Aorta (tissue), 5 donors: ENCODE results near the gene BID. TPM values are rescaled to one million over a fixed set of nuclear protein-coding genes. Genes with fewer than 3 reads are reported as not detected.

Source experiments
- ATAC-seq: fragments of 200-7000 bp; cut with Tn5 transposase; one replicate; pipeline ENCODE4 v1.9.1; 2022; ENCODE audit warnings: moderate library complexity; ENCODE audit not compliant: low FRiP score
- DNase-seq, 2 donors: peaks; one replicate each; pipeline ENCODE4 v3.0.0-alpha.2; 2020
- H3K27ac ChIP-seq, 2 donors: one replicate each; pipeline ENCODE4 v1.5.1; 2013; ENCODE audit warnings: low read length in 2 of 2, mild to moderate bottlenecking in 2 of 2, moderate library complexity in 2 of 2, control low read depth in 1 of 2, inconsistent platforms in 1 of 2, low read depth in 1 of 2
- H3K27me3 ChIP-seq, 2 donors: one replicate each; pipeline ENCODE4 v1.6.1; 2013; ENCODE audit warnings: control low read depth in 1 of 2, low read length in 1 of 2, mild to moderate bottlenecking in 1 of 2, moderate library complexity in 1 of 2; ENCODE audit not compliant: insufficient read depth in 2 of 2, control insufficient read depth in 1 of 2
- H3K36me3 ChIP-seq, 2 donors: one replicate each; pipeline ENCODE4 v1.6.1; 2013; ENCODE audit warnings: control low read depth in 1 of 2, low read length in 1 of 2, mild to moderate bottlenecking in 1 of 2; ENCODE audit not compliant: insufficient read depth in 2 of 2, control insufficient read depth in 1 of 2
- H3K4me1 ChIP-seq, 2 donors: one replicate each; pipeline ENCODE4 v1.6.1; 2013; ENCODE audit warnings: low read length in 2 of 2, control low read depth in 1 of 2, mild to moderate bottlenecking in 1 of 2, moderate library complexity in 1 of 2; ENCODE audit not compliant: insufficient read depth in 2 of 2, control insufficient read depth in 1 of 2
- H3K4me3 ChIP-seq, 2 donors: one replicate each; pipeline ENCODE4 v1.5.1; 2013; ENCODE audit warnings: low read length in 2 of 2, control low read depth in 1 of 2, mild to moderate bottlenecking in 1 of 2
- H3K9me3 ChIP-seq: one replicate; pipeline ENCODE4 v1.6.1; 2013; ENCODE audit warnings: mild to moderate bottlenecking, low read length; ENCODE audit not compliant: control insufficient read depth
- WGBS, 2 donors: extraction: QIAGEN DNeasy Blood & Tissue Kit; methylation state at CpG; one replicate each; pipeline ENCODE4 v1.1.7; 2013; 5-methylcytosine and 5-hydroxymethylcytosine counted together
- intact Hi-C, 2 donors: fragments of 100-400 bp; cut with DNase I; formaldehyde crosslinking; loops; one replicate each; pipeline versions ENCODE4 v1.14.2 to v1.15.0; 2022
- polyA plus RNA-seq, 2 donors: library from polyadenylated mRNA; stranded (reverse); fragments of 200-250 nt; gene quantifications; one replicate each; pipeline ENCODE4 v1.2.3, GENCODE V29; 2013
- total RNA-seq, 2 donors: library from RNA; stranded (reverse); fragmentation: NEBNext Ultra II Directional; extraction: Animal tissue kit (Norgen Biotek cat#: 25700); gene quantifications; one replicate each; pipeline ENCODE4 v1.2.1, GENCODE V29; 2021
- donor health status: healthy with polysubstance abuse.
- donor health status: Bipolar disorder and iron deficiency.
- donor health status: DM: no; HTN: no; CAD: no.
- donor health status: DM: no; HTN: no; CAD: no.
- donor health status: DM: yes; HTN: yes; CAD: no.

Gene BID
- total and polyA plus RNA-seq, 4 donors, result 8.1 to 12.7 (median 10.0) TPM

DNA sequence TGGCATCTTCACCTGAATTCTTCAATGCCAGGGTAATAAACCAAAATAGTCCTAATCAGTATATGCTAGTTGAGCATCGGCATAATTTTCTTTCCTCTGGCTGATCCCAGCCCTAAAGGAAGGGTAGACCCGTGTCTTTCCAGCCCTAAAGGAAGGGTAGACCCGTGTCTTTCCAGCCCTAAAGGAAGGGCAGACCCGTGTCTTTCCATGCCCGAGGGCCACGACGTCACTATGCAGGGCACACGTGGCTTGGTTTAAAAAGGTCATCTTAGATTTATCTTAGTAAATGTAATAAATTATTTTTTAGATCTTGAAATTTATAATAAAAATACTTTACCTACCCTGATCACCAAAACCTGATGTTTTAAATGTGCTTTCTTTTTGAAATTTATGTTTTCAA is 45.5 kb downstream of the BID start:
- peaks cover 6 to 8% of the 10 kb centered on the region in 2 donors for H3K36me3 ChIP-seq
- no peak overlapping the region for H3K27ac ChIP-seq
- 91 to 93% methylated on average over 8 of the region's 8 CpGs for WGBS, 2 donors
- no peaks in the 10 kb centered on the region for H3K9me3 ChIP-seq
- ATAC-seq, result no peak
- H3K4me1 ChIP-seq, result peaks cover 0 to 2% of the 10 kb centered on the region in 2 donors
- H3K4me3 ChIP-seq, result no peak overlapping the region
- no peak for DNase-seq
- intact Hi-C loops, result no loop called here
- H3K27me3 ChIP-seq, result no peaks in the 10 kb centered on the region

DNA sequence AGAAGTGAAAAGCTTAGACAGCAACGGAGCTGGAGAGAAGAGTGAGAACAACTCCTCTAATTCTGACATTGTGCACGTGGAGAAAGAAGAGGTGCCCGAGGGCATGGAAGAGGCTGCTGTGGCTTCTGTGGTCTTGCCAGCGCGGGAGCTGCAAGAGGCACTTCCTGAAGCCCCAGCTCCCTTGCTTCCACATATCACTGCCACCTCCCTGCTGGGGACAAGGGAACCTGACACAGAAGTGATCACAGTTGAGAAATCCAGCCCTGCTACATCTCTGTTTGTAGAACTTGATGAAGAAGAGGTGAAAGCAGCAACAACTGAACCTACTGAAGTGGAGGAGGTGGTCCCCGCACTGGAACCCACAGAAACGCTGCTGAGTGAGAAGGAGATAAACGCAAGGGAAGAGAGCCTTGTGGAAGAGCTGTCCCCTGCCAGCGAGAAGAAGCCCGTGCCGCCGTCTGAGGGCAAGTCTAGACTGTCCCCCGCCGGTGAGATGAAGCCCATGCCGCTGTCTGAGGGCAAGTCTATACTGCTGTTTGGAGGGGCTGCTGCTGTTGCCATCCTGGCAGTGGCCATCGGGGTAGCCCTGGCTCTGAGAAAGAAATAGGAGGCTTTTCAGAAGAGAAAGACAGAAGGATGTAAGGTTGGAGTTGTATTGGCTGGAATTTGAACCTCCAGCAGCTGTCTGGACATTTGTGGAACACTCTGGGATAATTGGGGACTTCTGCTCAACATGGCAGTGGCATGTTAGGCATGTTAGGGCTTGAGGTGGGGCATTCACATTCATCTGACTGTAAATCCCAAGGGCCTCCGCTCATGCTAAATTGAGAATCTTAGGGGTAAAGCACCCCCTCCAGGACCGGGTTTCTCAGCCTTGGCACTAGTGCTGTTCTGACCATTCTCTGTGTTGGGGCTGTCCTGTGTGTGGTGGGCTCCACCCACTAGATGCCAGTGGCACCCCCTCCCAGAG is 47.1 kb downstream of the BID start:
- WGBS, 2 donors, result 67 to 72% methylated on average over 18 of the region's 18 CpGs

DNA sequence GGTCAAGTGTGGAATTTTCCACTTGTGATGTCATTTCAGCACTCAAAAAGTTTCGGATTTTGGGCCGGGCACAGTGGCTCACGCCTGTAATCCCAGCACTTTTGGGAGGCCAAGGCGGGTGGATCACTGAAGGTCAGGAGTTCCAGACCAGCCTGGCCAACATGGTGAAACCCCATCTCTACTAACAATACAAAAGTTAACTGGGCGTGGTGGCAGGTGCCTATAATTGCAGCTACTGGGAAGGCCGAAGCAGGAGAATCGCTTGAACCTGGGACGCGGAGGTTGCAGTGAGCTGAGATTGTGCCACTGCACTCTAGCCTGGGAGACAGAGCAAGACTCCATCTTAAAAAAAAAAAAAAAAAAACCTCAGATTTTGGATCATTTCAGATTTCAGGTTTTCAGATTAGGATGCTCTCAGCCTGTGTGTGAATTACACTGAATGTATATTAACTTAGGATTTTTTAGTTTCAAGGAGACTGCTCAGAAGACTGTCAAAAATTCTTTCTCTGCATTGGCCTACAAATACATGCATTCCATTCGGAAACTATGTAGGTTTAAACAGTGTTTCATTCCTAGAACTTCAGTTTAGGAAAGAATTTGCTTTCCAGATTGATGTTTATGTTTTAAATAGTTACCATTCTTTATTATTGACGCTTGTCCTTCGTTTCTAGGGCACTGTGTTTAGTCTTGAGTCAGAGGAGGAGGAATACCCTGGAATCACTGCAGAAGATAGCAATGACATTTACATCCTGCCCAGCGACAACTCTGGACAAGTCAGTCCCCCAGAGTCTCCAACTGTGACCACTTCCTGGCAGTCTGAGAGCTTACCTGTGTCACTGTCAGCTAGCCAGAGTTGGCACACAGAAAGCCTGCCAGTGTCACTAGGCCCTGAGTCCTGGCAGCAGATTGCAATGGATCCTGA is 48.0 kb downstream of the BID start:
- ATAC-seq (no peak), DNase-seq (no peak)
- H3K4me3 ChIP-seq, result no peak overlapping the region
- 51 to 52% methylated on average over 13 of the region's 13 CpGs for WGBS, 2 donors
- H3K27ac ChIP-seq, result peak overlapping the region; percentile 49 to 96
- intact Hi-C loops, result no loop called here
- H3K27me3 ChIP-seq, result no peaks in the 10 kb centered on the region
- no peaks in the 10 kb centered on the region for H3K9me3 ChIP-seq
- peaks cover 0 to 2% of the 10 kb centered on the region in 2 donors for H3K4me1 ChIP-seq
- H3K36me3 ChIP-seq, result peaks cover 3 to 8% of the 10 kb centered on the region in 2 donors

More for the DNA sequence above, 47.1 kb downstream of the BID start:
- intact Hi-C loops, result no loop called here
- peaks cover 5 to 8% of the 10 kb centered on the region in 2 donors for H3K36me3 ChIP-seq
- H3K9me3 ChIP-seq, result no peaks in the 10 kb centered on the region
- peak overlapping the region in 1 of 2 donors; percentile 96 for H3K27ac ChIP-seq
- H3K27me3 ChIP-seq, result no peaks in the 10 kb centered on the region
- ATAC-seq, result no peak
- H3K4me1 ChIP-seq, result peaks cover 0 to 2% of the 10 kb centered on the region in 2 donors
- DNase-seq, result no peak
- no peak overlapping the region for H3K4me3 ChIP-seq

DNA sequence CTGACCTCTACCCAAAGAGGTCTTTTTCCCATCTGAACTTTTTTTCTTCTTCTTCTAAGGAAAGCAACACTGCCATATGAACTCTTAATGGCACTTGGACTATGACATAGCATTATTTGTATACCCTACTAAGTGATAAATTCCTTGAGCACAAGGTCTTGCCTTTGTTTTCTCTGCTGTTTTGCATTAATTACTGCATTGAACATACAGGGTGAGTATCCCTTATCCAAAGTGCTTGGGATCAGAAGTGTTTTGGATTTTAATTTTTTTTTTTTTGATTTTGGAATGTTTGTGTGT is 48.8 kb downstream of the BID start:
- no peak overlapping the region for H3K4me3 ChIP-seq
- H3K36me3 ChIP-seq, result peaks cover 3 to 6% of the 10 kb centered on the region in 2 donors
- no peaks in the 10 kb centered on the region for H3K27me3 ChIP-seq
- ATAC-seq (no peak), DNase-seq (no peak)
- H3K4me1 ChIP-seq, result peaks cover 0 to 2% of the 10 kb centered on the region in 2 donors
- peak overlapping the region; percentile 9 to 59 for H3K27ac ChIP-seq
- intact Hi-C loops, result no loop called here
- no peaks in the 10 kb centered on the region for H3K9me3 ChIP-seq

DNA sequence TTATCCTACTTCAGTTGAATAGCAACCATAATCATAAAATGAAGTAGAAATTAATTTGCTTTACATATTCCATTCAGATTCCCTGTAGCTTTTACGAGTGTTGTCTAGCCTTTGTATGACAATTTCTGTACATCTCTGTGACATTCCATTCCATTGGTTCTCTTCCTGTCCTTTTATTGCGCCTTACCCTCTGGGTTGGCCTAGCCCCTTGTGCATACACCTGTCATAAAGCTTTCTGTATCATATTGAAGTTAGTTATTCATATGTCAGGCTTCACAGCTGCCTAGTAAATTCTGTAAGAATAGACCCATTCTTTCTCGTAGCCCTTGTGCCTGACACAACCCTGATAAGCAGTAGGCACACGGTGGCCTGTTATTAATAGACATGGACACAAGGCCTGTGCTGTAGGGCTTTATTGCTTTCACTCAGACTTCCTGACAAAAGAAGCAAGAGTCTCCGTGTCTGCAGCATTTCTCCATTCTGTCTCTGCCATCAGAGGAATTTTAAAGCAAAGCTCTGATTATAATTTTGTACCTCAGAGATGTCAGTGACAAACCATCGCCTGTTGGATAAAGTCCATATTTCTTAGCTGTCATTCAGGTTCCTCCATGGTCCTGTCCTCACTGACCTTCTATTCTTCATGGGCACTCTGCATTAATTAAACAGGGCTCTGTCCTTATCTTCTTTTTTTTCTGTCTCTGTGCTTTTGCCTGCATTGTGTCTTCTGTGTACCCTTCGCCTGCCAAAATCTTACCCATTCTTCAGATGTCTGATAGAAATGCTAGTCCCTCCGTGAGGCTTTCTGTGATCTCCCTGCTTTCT is 49.4 kb downstream of the BID start:
- ATAC-seq, result peak; percentile 46
- no peak overlapping the region for H3K4me3 ChIP-seq
- 40 to 41% methylated on average over 8 of the region's 8 CpGs for WGBS, 2 donors
- intact Hi-C loops, result no loop called here
- no peaks in the 10 kb centered on the region for H3K9me3 ChIP-seq
- no peak for DNase-seq
- peaks cover 3% of the 10 kb centered on the region in 2 donors for H3K36me3 ChIP-seq
- no peaks in the 10 kb centered on the region for H3K27me3 ChIP-seq
- H3K27ac ChIP-seq, result peak overlapping the region; percentile 9 to 59
- H3K4me1 ChIP-seq, result peaks cover 0 to 2% of the 10 kb centered on the region in 2 donors

DNA sequence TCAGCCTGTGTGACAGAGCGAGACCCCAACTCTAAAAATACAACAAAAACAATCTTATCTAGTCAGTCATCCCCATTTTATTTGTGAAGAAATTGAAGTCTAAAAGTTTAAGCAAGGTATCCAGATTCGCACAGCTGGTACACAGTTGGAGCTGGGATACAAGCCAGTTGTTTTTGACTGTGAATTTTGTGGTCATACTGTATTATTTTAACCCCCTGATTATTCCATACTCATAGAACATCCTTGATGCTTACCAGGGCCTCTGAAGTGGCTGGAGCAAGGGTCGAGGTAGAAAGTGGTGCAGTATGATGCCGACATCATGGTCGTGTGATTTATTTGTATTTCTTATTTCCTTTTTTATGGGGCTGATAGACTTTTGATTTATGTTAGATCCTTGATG is 50.0 kb downstream of the BID start:
- Histone ChIP-seq H3K4me3 (no peak overlapping the region), H3K9me3 (no peaks in the 10 kb centered on the region), H3K36me3 (no peaks in the 10 kb centered on the region), H3K27me3 (no peaks in the 10 kb centered on the region), H3K27ac (peak overlapping the region in 1 of 2 donors; percentile 64), H3K4me1 (peaks cover 0 to 2% of the 10 kb centered on the region in 2 donors)
- ATAC-seq (no peak), DNase-seq (no peak)
- WGBS, 2 donors, result 81 to 85% methylated on average over 5 of the region's 5 CpGs
- intact Hi-C loops, result no loop called here

DNA sequence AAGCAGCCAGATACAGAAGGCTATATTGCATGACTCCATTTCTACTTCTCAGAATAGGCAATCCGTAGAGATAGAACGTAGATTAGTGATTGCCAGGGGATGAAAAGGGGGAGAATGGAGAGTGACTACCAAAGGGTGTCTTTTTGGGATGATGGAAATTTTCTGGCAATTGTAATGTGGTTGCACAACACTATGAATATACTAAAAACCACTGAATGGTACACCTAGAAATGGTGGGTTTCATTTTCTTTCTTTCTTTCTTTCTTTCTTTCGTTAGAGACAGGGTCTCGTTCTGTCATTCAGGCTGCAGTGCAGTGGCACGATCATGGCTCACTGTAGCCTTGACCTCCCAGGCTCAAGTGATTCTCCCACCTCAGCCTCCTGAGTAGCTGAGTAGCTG is 54.4 kb downstream of the BID start:
- 92 to 96% methylated on average over 5 of the region's 5 CpGs for WGBS, 2 donors
- Histone ChIP-seq H3K4me3 (no peak overlapping the region), H3K36me3 (no peaks in the 10 kb centered on the region), H3K27me3 (no peaks in the 10 kb centered on the region), H3K27ac (no peak overlapping the region), H3K4me1 (no peaks in the 10 kb centered on the region), H3K9me3 (no peaks in the 10 kb centered on the region)
- intact Hi-C loops, result no loop called here
- no peak for DNase-seq
- ATAC-seq, result no peak

DNA sequence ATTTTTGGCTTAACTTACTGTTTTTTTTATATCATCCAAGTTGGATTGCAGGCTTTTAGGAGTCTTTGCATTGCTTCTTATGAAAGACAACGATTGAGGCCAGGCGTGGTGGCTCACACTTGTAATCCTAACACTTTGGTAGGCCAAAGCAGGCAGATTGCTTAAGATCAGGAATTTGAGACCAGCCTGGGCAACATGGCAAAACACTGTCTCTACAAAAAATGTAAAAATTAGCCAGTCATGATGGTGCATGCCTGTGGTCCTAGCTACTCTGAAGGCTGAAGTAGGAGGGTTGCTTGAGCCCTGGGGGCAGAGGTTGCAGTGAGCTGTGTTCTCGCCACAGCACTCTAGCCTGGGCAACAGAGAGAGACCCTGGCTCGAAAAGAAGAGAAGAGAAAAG is 56.6 kb downstream of the BID start:
- Histone ChIP-seq H3K4me3 (no peak overlapping the region), H3K9me3 (no peaks in the 10 kb centered on the region), H3K4me1 (no peaks in the 10 kb centered on the region), H3K27me3 (no peaks in the 10 kb centered on the region), H3K27ac (no peak overlapping the region), H3K36me3 (no peaks in the 10 kb centered on the region)
- WGBS, 2 donors, result 82 to 93% methylated on average over 4 of the region's 4 CpGs
- DNase-seq (no peak), ATAC-seq (no peak)
- intact Hi-C loops, result no loop called here
